HG03108 (cell line): Measurements from ENCODE around the gene HMCN2.
A peak's percentile ranks its signal among the peaks of the same experiment; 100 is the strongest.
"Not testable (repeated sequence)": the region's sequence is repeated elsewhere in the genome, so short reads cannot be mapped to it uniquely, and the experiment has no call there.

Source experiments
- ATAC-seq: cut with Tn5 transposase; IDR thresholded peaks from one replicate; pipeline ENCODE4 v1.9.1; 2021; ENCODE audit warnings: moderate library complexity; ENCODE audit not compliant: unreplicated experiment

The HMCN2 gene

GRCh38 chr9:130239741-130240241, 25.8 kb upstream of the HMCN2 start:
- ATAC-seq, result peak; percentile 54

GRCh38 chr9:130240410-130241197, 25.0 kb upstream of the HMCN2 start:
- peak; percentile 34 for ATAC-seq

- no peak for ATAC-seq
Observed at GRCh38 chr9:130241198-130241535, 24.4 kb upstream of the HMCN2 start.

GRCh38 chr9:130242270-130243014, 23.1 kb upstream of the HMCN2 start:
- no peak for ATAC-seq

- peak; percentile 42 for ATAC-seq
Observed at GRCh38 chr9:130243015-130243881, 22.3 kb upstream of the HMCN2 start.

GRCh38 chr9:130243882-130244170, 21.7 kb upstream of the HMCN2 start:
- ATAC-seq, result no peak

GRCh38 chr9:130244548-130245165, 20.9 kb upstream of the HMCN2 start:
- ATAC-seq, result no peak

GRCh38 chr9:130245474-130245873, 20.1 kb upstream of the HMCN2 start:
- no peak for ATAC-seq

GRCh38 chr9:130246126-130246525, 19.4 kb upstream of the HMCN2 start:
- no peak for ATAC-seq

GRCh38 chr9:130254747-130255630, 10.6 kb upstream of the HMCN2 start:
- ATAC-seq, result no peak

- no peak for ATAC-seq
Observed at GRCh38 chr9:130255631-130256134, 9.9 kb upstream of the HMCN2 start.

GRCh38 chr9:130256644-130257043, 8.9 kb upstream of the HMCN2 start:
- ATAC-seq, result no peak

GRCh38 chr9:130258137-130258536, 7.4 kb upstream of the HMCN2 start:
- ATAC-seq, result not testable (repeated sequence)

GRCh38 chr9:130259044-130259443, 6.5 kb upstream of the HMCN2 start:
- ATAC-seq, result no peak

- no peak for ATAC-seq
Observed at GRCh38 chr9:130260816-130261765, 4.5 kb upstream of the HMCN2 start.

GRCh38 chr9:130262061-130262745, 3.4 kb upstream of the HMCN2 start:
- ATAC-seq, result no peak

GRCh38 chr9:130262771-130263170, 2.8 kb upstream of the HMCN2 start:
- ATAC-seq, result no peak
